Glomerular endothelial cell (primary cell): ENCODE data around the gene SEM1. TPM values are rescaled to one million over a fixed set of nuclear protein-coding genes. Genes with fewer than 3 reads are reported as not detected.
"Not testable (repeated sequence)": the region's sequence is repeated elsewhere in the genome, so short reads cannot be mapped to it uniquely, and the experiment has no call there.

ENCODE experiments used
- DNase-seq: peaks from one replicate; pipeline ENCODE4 v3.0.0-alpha.2; 2011; ENCODE audit warnings: low read depth, low spot score; ENCODE audit errors: extremely low read depth
- total RNA-seq: library from RNA; depleted of rRNA; stranded (reverse); fragments of >200 nt; gene quantifications from 2 replicates; pipeline ENCODE4 v1.2.3, GENCODE V29; 2015

Gene SEM1
- total RNA-seq, 1 donor from 2014 or later, result 25.6 TPM

DNA sequence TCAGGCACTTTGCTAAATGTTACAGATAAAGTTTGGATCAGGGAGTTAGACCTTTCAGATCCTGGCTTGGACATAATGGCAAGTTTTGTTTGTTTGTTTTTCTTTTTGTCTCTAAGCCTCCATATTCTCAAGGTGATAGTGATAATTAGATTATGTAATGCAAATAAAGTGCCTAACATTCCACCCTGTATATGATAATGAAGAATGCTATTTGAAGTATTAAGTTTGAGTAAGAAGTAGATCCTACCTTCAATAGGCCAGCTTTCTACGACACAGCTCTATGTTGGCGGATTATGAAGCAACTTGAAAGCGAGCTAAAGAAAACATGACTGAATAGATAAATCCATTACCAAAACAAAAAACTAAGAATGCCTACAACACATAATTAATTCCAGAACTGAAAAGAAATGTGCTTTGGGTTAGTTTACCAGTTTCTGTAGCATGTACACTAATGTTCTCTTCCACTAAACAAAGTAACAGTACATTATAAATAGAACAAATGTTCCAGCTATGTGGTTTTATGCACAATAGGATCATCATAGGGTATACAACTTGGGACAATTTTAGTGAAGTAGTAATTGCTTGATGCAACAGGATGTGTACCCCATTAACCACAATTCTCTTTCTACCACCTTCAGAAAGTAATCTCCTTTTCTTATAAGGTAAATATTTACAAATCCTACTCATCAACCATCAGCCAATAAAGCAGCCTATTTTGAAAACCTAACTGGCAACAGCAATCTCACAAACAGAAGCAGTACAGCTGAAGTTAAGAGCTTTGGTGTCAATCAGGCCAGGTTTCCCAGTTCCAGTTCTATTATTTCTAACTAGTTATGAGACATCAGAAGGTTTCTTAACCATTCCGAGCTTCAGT, 1.5 kb downstream of the SEM1 start:
- DNase-seq, result no peak

DNA sequence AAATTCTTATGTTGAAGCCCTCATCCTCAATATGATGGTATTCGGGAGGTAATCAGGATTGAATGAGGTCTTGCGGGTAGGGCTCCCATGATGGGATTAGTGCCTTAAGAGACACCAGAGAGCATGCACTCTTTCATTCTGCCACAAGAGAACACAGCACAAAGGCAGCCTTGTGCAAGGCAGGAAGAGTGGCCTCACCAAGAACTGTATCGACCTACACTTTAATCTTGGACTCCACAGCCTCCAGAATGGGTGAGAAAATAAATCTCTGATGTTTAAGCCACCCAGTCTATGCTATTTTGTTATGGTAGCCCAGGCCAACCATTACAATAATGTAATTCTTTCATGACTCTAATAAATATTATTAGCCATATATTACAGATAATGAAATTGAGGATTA, 8.4 kb downstream of the SEM1 start:
- DNase-seq, result no peak

DNA sequence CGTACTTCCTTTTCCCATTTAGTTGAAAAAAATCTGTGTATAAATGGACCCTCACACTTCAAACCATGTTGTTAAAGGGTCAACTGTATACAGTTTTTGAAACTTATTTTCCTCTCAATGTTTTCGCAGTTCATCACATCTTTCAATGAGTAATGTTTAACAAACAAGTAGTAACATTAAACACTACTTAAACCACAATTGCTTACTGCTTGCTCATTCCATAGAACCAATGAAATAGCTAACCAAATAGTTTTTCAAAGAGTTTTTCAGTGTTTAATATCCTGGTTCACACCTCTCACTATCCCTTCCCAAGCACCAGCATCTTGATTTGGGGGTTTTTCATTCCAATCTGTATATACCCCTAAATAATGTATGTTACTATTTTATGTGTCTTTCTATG, 9.1 kb downstream of the SEM1 start:
- DNase-seq, result no peak

DNA sequence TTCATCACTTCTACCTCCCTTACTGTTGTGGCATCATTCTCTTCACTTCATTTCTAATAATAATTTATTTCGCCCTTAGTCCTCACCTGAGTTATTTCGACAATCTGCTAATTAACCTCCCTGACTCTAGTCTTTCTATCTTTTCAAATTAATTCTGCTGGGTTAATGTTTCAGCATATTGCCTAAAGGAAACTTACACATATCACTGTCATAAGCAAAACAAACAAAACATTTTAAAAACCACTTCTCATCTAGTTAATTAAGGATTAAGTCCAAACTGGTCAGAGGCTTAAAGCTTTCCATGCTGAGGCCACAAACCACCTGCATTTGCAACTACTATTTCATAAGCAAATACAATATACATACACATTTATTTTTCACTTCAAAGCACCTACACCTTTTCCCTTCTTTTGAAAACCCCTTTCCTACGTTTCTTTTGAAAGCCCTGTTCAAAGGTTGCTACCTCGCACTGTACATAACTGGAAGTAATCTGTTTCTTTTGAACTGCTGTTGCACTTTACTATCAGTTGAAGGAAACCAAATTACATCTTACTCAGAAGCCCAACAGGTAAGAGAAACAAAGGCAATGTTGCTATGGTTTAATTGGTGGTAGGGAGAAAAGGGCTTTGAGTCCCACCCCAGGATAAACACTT, 10.3 kb downstream of the SEM1 start:
- no peak for DNase-seq

DNA sequence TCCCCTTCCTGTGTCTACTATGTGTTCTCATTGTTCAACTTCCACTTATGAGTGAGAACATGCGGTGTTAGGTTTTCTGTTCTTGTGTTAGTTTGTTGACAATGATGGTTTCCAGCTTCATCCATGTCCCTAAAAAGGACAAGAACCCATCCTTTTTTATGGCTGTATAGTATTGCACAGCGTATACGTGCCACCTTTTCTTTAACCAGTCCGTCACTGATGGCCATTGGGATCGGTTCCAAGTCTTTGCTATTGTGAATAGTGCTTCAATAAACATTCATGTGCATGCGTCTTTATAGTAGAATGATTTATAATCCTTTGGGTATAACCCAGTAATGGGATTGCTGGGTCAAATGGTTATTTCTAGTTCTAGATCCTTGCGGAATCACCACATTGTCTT, 11.2 kb downstream of the SEM1 start:
- not testable (repeated sequence) for DNase-seq

DNA sequence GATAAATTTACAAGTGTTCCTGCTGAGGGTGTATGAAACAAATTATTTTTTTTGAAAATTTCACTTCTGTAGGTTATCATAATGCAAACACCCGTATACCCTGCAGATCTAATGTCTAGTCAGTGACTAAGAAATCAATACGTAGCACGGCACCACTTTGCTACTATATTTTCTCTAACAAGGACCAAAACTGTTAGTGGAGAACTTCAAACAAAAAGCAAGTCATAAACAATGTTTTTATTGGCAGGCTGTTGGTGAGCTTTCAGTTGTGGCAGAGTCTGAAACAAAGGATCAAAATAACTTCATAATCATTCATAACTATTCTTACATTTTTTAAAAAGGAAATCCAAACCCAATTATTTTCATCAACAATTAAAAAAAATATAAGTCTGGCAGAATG, 11.8 kb downstream of the SEM1 start:
- DNase-seq, result no peak

DNA sequence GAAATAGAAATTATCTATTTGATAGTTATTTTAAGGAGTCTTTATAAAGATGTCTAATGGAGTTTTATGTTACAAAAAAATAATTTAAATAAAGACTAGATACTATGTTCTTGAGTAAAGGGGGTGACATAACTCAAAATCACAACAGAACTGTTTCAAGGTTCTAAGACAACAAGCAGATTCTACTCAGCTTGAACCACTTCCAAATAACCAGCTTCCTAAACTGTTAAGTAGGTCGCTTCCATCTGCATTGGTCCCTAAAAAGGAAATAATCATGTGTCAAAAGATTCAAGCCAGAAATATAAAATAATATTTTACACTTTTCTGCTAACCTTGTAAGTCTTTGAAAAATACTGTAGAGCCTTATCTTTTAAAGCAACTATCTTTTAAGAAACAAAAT, 14.1 kb downstream of the SEM1 start:
- no peak for DNase-seq

DNA sequence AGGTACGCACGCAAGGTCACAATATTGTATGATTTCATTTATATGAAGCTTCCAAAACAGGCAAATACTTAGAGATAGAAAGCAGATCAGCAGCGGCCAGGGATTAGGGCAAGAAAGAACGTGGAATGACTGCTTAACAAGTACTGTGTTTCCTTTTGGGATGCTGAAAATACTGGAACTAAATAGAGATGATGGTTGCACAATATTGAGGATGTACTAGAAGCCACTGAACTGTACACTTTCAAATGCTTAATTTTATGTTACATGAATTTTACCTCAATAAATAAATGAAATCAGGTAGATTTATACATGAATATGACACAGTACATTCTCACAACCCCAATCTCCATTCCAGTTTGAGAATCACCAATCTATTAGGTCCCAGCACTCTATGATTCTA, 15.6 kb downstream of the SEM1 start:
- no peak for DNase-seq

DNA sequence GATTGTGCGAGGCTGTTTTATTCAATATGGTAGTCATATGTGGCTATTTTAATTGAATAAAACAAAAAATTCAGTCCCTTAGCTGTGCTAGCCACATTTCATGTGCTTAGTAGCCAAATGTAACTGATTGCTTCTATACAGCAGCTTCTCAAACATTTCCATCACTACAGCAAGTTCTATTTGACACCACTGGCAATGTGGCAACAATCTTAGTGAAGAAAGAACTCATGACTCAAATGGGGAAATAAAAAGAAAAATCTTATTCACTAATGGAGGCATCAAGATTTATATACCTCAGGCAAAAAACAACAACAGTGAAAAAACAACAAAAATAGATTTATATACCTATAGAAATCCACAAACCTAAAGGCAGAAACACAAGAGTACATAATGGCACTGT, 17.9 kb downstream of the SEM1 start:
- DNase-seq, result no peak

DNA sequence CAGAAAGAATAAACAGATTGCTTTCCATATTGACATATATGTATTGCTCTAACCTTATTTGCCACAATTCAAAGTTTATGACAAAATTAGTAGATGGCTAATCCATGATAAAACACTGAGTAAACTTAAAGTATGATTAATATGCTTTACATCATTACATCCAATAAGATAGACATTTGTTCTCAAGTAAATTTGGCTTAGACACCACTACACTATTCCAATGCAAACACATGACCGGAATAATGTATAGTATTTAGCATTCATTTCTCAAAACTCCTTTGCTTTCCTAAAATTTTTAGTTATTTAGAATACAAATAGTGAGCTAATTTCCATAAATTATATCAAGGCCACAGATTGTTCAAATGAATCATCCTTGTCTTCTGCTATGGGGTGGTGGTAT, 20.2 kb downstream of the SEM1 start:
- DNase-seq, result no peak

DNA sequence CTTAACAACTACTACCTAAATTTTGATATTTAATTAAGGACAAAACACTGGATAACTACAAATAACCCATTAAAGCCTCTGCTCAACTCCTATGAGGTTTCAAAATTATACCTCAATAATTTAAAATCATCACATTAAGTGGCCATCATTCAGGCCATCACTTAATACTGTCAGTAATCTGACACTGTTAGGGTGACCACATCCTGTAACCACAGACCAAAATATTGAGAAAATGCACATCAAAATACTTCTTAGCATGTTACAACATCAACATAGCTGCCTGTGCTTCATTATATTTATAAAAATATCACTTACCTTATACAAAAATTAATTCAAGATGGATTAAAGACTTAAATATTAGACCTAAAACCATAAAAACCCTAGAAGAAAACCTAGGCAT, 23.3 kb downstream of the SEM1 start:
- no peak for DNase-seq

DNA sequence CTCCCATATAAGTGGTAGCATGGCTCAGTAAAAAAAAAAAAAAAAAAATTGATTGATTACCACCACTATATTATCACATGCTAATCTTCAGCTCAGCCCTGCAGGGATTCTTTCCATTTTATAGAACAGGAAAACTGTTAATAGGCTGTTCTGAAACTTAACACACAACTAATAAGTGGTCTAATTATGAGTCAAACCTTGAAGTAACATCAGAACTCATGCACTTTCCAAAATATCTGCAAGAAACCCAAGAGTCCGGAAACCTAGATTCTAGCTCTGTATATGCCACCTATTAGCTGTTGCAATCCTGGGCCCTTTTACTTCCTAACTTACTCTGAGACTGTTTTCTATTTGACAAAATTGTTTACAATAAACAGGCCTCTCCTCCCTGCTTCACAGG, 23.9 kb downstream of the SEM1 start:
- no peak for DNase-seq

DNA sequence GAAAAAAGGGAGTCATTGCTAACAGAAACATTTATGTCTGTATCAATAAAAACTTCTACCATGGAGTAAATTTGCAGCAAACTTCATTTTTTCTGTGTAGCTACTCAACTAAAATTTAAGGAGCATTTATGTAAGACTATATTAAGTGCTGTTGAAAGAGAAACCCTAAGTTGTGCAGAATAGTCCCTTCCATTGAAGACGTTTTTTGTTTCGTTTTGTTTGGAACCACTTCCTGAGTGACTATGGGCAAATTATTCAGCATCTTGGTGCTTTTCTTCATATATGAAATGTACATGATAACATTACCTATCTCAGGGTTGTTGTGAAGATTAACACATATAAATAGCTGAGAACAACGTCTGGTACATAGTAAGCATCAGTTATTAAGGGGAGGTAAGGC, 24.3 kb downstream of the SEM1 start:
- no peak for DNase-seq

DNA sequence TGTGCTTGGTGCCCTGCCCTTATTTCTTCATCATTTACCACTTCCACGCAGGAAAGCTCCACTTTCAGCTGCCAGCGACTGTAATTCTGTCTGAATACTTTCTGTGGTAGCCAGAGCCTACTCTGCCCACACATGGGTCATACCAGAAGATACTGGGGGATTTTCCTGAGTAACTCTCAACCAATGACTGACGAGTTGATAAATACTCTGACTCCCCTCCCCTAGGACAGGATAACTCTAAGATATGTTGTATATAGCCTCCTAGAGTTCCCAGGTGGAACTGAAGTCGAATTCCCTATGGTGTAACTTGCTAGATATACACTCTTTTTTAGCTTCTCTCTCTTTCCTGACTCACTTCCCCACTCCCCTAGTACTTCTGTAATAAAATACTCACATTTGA, 29.8 kb downstream of the SEM1 start:
- DNase-seq, result no peak

DNA sequence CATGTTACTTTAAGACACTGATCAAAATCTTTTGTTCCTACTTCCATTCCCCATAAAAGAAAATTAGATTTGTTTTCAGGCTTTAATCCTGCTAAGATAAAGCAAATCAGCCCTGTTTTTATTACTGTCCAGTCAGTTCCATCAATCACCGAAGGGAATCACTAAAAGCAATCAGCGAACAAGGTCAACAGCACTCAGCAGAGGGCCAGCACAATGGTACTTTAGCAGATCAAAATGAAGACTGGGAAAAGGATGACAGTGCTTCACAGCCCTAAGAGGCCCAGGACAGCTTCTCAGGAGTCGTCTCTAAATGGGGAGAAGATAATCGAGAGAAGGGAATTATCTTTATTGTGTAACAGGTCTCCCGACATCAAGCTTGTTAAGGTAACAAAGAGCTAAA, 32.7 kb downstream of the SEM1 start:
- no peak for DNase-seq

DNA sequence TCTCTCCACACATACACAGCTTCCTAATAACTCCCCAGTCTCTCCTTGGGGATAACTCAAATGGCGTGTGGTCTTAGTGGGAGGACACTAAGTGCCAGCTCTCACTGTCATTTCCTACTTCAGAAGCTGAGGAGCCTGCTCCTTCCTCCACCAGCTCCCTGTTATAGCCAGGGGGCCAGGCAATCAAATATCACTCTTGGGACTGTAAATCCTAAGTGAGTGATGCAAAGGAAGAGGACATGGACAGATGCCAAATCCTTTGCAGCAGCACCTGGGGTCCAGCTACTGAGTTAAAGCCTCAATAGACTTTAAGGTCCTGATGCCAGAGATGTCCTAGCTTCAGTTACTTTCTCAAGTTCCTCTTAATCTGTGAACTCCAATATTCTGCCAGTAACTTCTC, 34.1 kb downstream of the SEM1 start:
- DNase-seq, result no peak

DNA sequence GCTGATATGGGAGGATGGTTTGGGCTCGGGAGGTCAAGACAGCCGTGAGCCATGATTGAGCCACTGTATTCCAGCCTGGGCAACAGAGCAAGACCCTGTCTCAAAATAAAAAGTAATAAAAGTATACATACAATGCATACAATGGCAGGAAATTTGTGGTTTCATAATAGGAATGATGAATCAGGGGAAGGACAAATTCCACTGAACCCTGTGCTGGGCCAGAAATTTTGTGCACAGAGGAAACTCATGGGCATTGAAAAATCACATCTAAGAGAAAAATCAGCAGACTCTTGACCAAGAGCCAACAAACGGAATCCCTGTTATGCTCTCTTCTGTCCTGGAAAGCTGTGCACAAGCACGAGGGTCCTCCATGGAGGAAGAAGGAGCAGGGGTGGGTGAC, 35.1 kb downstream of the SEM1 start:
- peak; percentile 47 for DNase-seq

DNA sequence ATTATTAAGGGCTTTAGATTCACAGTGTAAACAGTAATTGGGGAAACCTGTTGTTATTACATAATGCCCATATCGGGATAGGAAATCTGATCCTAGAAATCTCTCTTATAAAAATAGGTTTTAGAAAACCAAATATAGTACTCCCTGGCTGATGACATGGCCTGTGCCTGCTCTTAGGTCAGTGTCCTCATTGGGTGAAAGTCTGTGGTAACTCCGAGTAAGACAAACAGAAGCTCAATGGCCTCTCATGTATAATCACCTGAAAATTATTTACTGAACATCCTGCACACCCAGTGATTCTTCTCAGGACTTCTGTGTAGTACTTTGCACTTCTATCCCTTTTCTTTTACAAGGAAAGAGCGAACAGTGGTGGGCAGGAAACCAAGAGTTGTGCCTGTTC, 37.8 kb downstream of the SEM1 start:
- no peak for DNase-seq

DNA sequence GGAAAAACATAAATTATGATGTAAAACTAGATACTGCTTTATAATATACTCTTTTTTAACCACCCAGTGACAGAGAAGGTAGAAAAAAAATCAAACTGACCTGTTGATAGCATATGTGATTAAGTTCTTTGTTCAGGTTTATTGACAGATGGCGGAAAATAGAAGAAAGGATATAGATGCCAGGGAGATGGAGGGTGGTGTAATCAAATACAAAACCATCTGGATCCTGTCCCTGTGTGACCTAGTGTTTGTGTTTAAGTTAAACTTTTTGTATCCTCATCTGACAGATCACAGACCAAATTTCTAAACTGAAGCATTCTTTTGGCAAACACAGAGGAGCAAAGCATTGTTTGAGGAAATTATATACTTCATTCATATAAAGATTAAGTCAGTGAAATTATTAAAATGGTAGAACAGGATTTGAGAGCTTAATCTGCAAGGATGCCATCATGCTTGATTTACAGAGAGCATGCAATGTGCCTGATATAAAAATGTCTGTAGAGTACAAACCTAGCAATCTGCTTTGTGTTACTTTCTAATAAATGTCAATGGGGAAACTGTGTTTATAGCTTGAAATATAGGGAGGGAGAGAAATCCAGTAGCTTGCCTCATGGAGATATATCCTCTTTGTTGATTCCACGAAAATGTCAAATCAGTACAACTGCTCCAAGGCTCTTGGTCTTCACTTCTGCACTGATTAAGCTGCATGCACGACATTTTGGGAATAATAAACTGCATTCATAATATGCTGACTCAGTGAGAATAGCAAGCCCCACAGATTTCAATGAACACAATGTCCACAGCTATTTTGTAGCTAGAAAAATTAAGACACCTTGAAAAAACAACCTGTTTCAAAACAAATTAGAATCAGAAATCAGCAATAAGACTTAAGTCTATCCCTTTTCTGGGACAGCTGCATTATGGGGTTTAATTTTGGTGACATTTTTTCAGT, 39.0 kb downstream of the SEM1 start:
- no peak for DNase-seq

DNA sequence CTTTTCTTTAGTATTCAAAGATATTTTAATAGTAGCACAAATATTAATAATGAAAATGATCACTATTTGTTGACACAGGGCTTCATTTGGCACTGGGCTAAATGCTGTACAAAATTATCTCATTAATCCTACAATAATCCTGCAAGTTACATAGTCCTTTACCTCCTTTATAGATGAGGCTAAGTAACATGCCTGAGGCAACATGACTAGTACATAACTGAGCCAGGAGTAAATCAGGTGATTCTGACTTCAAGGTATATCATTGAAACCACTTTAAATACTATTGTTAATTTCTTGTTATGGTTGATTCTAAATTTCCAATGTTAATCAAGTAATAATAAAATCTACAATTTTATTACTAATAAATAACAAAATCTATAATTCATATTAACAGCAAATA, 39.8 kb downstream of the SEM1 start:
- DNase-seq, result no peak

DNA sequence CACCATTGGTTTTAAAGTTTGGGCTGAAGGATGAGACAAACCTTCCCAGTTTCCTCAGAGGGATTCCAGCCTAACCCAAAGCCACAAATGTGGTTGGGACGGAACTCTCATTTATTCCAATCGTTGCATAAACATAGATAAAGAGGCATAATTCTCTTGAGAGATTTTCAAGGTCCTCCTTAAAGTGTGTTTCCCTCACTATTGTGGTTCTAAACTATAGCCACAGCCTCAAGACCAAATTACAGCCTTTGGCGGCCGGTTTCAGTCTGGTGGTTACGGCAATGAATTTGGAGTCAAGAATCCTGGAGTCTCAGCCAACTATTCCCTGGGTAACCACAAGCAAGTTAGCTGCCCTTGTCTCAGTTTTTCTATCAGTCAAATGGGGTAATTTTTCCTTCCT, 42.6 kb downstream of the SEM1 start:
- no peak for DNase-seq
